AG09319 (cell line): ENCODE measurements around the gene NOL7.

Experiments used
- DNase-seq: peaks from one replicate; pipeline ENCODE4 v3.0.0-alpha.2; 2010; ENCODE audit warnings: low read depth; ENCODE audit errors: extremely low read depth
- TF ChIP-seq, protein P1 (sequence below): IDR thresholded peaks from 2 replicates; pipeline ENCODE4 v1.5.1; 2011; ENCODE audit warnings: low read depth, mild to moderate bottlenecking, inconsistent platforms, low read length, moderate library complexity

The NOL7 gene

DNA sequence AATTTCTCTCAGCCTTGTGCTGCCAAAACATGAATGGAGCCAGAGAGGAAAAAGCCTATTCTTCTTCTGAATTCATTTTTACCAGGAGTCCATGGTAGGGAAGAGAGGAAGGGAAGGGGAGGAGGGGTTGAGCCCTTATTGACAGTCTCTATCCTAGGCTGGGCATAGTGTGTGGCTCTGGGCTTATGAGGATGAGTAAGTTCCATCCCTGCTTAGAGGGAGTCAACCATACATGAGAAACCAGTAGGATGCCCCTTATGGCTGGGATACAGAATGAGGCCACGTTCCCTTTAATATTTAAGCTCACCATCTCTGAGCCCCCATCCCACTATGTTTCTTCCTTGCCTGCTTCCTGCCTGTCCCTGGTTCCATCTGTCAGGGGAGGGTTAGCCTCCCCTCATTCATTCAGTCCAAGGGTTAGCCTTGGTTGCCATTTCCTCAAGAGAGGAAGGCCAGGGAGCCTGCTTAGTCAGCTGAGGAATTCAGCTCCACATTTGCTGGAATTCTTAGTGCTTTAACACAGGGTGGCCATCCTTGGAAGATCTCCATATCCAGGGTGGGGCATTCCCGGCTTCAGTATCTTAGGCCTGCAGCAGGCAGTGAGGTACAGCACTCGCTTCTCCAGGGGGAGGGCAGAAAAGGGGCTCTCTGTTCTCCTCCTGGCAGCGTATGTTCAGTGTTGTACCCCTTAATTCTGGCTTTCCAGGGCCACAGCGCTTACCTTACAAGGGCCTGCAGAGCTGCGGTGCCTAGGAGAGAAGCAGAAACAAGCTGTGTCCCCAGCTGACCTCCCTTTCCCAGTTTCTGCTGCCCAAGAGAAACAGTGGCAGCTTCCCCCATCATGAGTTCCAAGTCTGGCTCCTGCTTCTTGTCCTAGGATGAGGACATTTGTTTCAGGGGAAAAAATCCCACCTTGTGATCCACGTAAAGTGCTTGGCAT lies 28.3 kb upstream of the NOL7 start:
- TF ChIP-seq, protein P1, sequence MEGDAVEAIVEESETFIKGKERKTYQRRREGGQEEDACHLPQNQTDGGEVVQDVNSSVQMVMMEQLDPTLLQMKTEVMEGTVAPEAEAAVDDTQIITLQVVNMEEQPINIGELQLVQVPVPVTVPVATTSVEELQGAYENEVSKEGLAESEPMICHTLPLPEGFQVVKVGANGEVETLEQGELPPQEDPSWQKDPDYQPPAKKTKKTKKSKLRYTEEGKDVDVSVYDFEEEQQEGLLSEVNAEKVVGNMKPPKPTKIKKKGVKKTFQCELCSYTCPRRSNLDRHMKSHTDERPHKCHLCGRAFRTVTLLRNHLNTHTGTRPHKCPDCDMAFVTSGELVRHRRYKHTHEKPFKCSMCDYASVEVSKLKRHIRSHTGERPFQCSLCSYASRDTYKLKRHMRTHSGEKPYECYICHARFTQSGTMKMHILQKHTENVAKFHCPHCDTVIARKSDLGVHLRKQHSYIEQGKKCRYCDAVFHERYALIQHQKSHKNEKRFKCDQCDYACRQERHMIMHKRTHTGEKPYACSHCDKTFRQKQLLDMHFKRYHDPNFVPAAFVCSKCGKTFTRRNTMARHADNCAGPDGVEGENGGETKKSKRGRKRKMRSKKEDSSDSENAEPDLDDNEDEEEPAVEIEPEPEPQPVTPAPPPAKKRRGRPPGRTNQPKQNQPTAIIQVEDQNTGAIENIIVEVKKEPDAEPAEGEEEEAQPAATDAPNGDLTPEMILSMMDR: no peak
- DNase-seq: no peak

DNA sequence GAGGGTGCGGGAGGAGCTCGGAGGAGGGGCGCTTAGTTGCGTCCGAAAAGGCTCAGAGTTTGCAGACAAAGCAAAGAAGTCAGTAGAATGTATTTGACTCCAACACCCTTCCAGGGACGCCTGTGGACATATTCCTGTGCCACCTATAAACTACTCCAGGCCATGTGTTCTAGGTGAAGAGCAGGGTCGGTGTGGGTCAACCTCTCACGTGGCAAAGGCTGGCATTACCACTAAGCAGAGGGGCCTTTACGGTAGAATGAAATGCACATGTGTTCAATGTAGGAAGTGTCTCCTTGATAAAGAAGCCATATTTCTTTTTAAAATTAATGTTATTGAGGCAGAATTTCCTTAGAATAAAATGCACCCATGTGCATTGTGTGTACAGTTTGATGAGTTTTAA lies 25.3 kb upstream of the NOL7 start:
- no peak for DNase-seq
- TF ChIP-seq, protein P1: no peak

DNA sequence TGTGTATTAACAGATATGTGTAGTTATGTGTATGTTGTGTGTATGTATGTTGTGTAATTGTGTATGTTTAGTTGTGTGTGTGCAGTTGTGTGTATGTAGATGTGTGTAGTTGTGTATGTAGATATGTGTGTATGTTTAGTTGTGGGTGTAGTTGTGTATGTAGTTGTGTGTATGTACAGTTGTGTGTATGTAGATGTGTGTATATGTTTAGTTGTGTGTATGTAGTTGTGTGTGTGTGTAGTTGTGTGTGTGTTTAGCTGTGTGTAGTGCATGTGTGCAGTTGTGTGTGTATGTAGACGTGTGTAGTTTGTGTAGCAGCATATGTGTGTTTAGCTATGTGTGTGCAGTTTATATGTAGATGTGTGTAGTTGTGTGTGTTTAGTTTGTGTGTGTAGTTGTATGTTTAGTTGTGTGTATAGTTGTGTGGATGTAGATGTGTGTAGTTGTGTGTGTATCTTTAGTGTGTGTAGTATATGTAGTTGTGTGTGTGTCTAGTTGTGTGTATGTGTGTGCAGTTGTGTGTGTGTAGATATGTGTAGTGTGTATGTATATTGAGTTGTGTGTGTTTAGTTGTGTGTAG lies 24.5 kb upstream of the NOL7 start:
- TF ChIP-seq, protein P1: no peak

DNA sequence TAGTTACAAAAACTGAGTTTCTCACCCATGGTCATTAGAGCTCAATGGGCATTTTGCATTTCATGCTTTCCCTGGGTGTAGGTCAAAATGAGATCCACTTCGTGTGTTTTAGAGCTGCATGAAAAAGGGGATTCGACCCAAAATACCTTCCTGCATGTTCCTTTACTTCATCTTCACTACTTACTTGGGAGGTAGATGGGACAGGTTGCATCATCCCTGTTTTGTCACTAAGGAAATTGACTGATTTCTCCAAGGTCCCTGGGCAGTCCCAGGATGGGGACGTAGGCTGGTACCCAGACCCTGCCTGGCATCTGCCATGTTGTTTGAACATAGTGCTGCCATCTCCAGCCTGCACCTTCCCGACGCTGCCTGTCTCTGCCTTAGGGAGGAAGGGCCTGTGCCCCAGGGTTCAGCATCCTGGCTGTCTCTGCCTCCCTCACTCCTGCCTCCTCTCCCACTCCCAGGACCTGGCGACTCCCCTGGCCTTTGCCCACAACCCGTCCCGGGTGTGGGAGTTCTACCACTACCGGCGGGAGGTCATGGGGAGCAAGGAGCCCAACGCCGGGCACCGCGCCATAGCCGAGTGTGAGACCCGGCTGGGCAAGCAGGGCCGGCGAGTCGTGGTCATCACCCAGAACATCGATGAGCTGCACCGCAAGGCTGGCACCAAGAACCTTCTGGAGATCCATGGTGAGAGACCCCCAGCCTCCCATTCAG lies 23.8 kb upstream of the NOL7 start:
- TF ChIP-seq, protein P1: no peak

More for the DNA sequence above, 24.5 kb upstream of the NOL7 start:
- no peak for DNase-seq

DNA sequence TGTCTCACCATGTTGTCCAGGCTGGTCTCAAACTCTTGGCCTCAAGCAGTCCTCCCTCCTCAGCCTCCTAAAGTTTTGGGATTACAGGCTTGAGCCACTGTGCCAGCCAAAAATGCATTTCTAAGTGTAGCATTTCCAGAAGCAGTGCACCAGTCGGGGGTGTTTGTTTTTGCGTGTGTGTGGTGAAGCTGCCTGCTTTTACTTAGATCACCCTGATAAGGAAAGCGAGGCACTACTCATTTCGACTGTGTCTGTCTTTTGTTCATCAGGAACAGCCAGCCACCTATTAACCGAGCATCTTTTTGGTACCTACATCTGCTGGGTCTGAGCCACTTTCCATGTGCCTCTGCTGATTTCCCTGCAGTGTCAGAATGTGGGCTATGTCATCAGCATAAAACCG lies 22.0 kb upstream of the NOL7 start:
- no peak for DNase-seq
- TF ChIP-seq, protein P1: no peak

More for the DNA sequence above, 23.8 kb upstream of the NOL7 start:
- DNase-seq: no peak

DNA sequence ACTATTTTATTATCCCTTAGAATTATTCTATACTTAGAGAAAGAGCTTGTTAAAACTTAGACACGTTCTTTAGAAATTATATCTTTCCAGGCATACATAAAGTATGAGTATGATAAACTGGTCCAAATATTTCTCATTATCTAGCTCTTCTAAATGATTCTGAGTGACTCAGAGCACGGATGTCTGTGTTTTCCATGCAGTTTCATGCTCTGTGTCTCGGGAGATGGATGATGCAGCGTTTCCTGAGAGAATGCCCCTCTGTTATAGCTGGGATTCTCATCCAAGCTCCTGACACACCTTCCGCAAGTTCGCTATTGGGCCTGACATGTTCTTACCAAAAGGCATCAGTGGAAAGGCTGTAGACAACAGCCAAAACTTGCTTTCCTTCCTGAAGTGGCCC lies 21.4 kb upstream of the NOL7 start:
- no peak for DNase-seq
- TF ChIP-seq, protein P1: no peak

DNA sequence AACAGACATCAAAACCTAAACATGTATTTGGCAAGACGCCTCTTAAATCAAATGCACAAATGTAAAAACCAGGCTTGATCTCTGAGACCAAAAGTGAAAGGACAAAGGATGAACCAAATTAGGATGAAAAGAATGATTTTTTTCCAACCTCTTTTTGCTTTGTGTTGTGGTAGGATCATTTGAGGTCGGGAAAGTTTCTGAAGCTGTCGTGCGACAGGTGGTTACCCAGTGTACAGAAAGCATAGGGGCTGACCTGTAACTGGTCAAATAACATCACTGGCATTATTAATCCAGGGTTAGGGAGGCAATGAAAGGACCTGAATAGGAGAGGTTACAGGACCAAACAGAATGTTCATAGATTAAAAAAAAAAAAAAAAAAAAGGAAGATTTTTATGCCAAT lies 18.1 kb upstream of the NOL7 start:
- no peak for DNase-seq
- TF ChIP-seq, protein P1: no peak
